ENCODE measurements around the gene PYCR2. TPM values are rescaled to one million over a fixed set of nuclear protein-coding genes. Genes with fewer than 3 reads are reported as not detected.

The PYCR2 gene
- total and polyA plus RNA-seq, 2 of the 8 experiments (the other 6 are each of a cell fraction or from before 2014, with no cell fraction given), result 79.3 to 84.6 TPM

- Histone ChIP-seq H2BK15ac (ENCODE audit: low read length) (no peak overlapping the region), H3K79me1 (ENCODE audit: low read depth, low read length) (peaks cover 11% of the 10 kb centered on the region), H2AK5ac (ENCODE audit: low read depth, low read length) (peak overlapping the region; percentile 45; the same call in 1 of the 2 replicates), H4K20me1 (replicated peaks in 1 of 2; ENCODE audit: control insufficient read depth in 1 of 2, insufficient read depth in 2 of 2, low read length in 2 of 2) (peaks cover 2% of the 10 kb centered on the region in 2 experiments), H2BK120ac (replicated peaks; ENCODE audit: low read depth, low read length) (no peak overlapping the region), H3K4me2 (ENCODE audit: insufficient read depth in 1 of 2, low read depth in 2 of 2, low read length in 2 of 2) (no peak overlapping the region; a peak in 1 of 4 replicates), H2BK12ac (ENCODE audit: low read depth, low read length) (peak overlapping the region; percentile 68), H4K5ac (ENCODE audit: insufficient read length, low read depth, low read length) (no peak overlapping the region), H3K4me3 (ENCODE audit: extremely low read depth in 1 of 4, insufficient read depth in 2 of 4, low read depth in 3 of 4, low read length in 4 of 4) (no peak overlapping the region), H3K18ac (ENCODE audit: extremely low read depth, low read length) (peak overlapping the region; percentile 55; the same call in 1 of the 2 replicates), H4K91ac (replicated peaks; ENCODE audit: insufficient read length, low read length) (no peak overlapping the region), H3K23ac (ENCODE audit: insufficient read length) (no peak overlapping the region), H3K79me2 (ENCODE audit: control insufficient read depth in 1 of 2, insufficient read depth in 2 of 2, low read length in 2 of 2) (peaks cover 5 to 15% of the 10 kb centered on the region in 2 experiments), H2BK5ac (ENCODE audit: low read depth, low read length) (no peak overlapping the region; the same call in 1 of the 2 replicates), H3K9me3 (ENCODE audit: insufficient read depth in 2 of 2, low read depth in 1 of 2, low read length in 1 of 2) (no peaks in the 10 kb centered on the region), H3K27ac (ENCODE audit: low read depth, low read length) (no peak overlapping the region), H3K27me3 (replicated peaks in 1 of 4; ENCODE audit: control insufficient read depth in 3 of 4, extremely low read depth in 1 of 4, insufficient read depth in 3 of 4, low read length in 3 of 4) (no peaks in the 10 kb centered on the region), H3K9ac (replicated peaks in 1 of 4; ENCODE audit: extremely low read depth in 1 of 4, low read depth in 3 of 4, low read length in 3 of 4) (no peak overlapping the region), H3K14ac (ENCODE audit: insufficient read length) (no peak overlapping the region), H4K8ac (ENCODE audit: extremely low read depth, insufficient read depth, low read length) (no peak overlapping the region; the same call in 1 of the 2 replicates), H2AFZ (ENCODE audit: low read length) (peak overlapping the region; percentile 60), H3K4me1 (replicated peaks in 1 of 4; ENCODE audit: control insufficient read depth in 3 of 4, insufficient read depth in 4 of 4, low read length in 3 of 4) (peaks cover 0 to 9% (median 5%) of the 10 kb centered on the region in 4 experiments; a peak in 4 of 7 replicates), H3K23me2 (ENCODE audit: low read depth, low read length) (peaks cover 4% of the 10 kb centered on the region), H3K36me3 (ENCODE audit: control insufficient read depth in 2 of 4, insufficient read depth in 4 of 4, low read length in 3 of 4) (peaks cover 0 to 10% (median 5%) of the 10 kb centered on the region in 4 experiments; a peak in 5 of 8 replicates), H3K4ac (replicated peaks; ENCODE audit: insufficient read length, low read depth, low read length) (no peak overlapping the region), H2BK20ac (ENCODE audit: low read length) (no peak overlapping the region; the same call in 1 of the 2 replicates), H3K56ac (replicated peaks; ENCODE audit: insufficient read length, low read depth, low read length) (no peak overlapping the region)
- 88% methylated on average over 3 of the region's 3 CpGs; no CpG with 5 or more reads in 1 of the 2 experiments for WGBS, 2 experiments (ENCODE audit: extremely low coverage in 1 of 2, insufficient coverage in 1 of 2, insufficient read length in 1 of 2, insufficient replicate concordance in 2 of 2, low coverage in 1 of 2, low lambda C conversion rate in 2 of 2, missing lambda C conversion rate in 1 of 2)
- ChIA-PET CTCF (ENCODE audit: partially characterized antibody) (interaction anchor here (1.1 to 2.5 kb wide), 5 partner anchors 9 to 61 kb away, joined by 3 to 16 read pairs (median 3); no protein-coding TSS in a partner anchor), POLR2A (ENCODE audit: partially characterized antibody) (interaction anchor here (1.0 to 1.4 kb wide), 7 partner anchors 10 to 140 kb away, joined by 3 to 5 read pairs (median 3); no protein-coding TSS in a partner anchor)
- no peak for DNase-seq (ENCODE audit: low read depth in 1 of 2, low spot score in 2 of 2)
- no peak for FAIRE-seq
- no peak for TF ChIP-seq CTCF (IDR thresholded peaks at IDR 0.05; ENCODE audit: control extremely low read depth in 1 of 3, insufficient read depth in 1 of 3, low read depth in 1 of 3, low read length in 3 of 3)
- TF ChIP-seq SIX5 (IDR thresholded peaks at IDR 0.05; ENCODE audit: low read depth, low read length), result no peak
- no peak for TF ChIP-seq PHF8 (conservative IDR thresholded peaks at IDR 0.05; ENCODE audit: low read depth, low read length)
- TF ChIP-seq JUN (IDR thresholded peaks at IDR 0.05; ENCODE audit: low read depth, low read length), result no peak
- TF ChIP-seq TBP (IDR thresholded peaks at IDR 0.05; ENCODE audit: low read depth, low read length), result no peak
- no peak for TF ChIP-seq JUND (IDR thresholded peaks at IDR 0.05; ENCODE audit: low read length)
- no peak for TF ChIP-seq ZNF274 (IDR thresholded peaks at IDR 0.05; ENCODE audit: borderline replicate concordance, extremely low read depth, low read length)
- TF ChIP-seq NRF1 (IDR thresholded peaks at IDR 0.05; ENCODE audit: low read depth, low read length), result no peak
- no peak for TF ChIP-seq TCF12 (IDR thresholded peaks at IDR 0.05; ENCODE audit: low read depth, low read length)
- TF ChIP-seq POLR2A (IDR thresholded peaks at IDR 0.05; ENCODE audit: control extremely low read depth in 1 of 2, low read depth in 2 of 2, low read length in 2 of 2), result no peak
- no peak for TF ChIP-seq CEBPB (IDR thresholded peaks at IDR 0.05; ENCODE audit: low read depth, low read length)
Observed at GRCh38 chr1:225926551-225927113, 2.6 kb upstream of the PYCR2 start.
